ENCODE measurements around the gene BACH2.

DNA sequence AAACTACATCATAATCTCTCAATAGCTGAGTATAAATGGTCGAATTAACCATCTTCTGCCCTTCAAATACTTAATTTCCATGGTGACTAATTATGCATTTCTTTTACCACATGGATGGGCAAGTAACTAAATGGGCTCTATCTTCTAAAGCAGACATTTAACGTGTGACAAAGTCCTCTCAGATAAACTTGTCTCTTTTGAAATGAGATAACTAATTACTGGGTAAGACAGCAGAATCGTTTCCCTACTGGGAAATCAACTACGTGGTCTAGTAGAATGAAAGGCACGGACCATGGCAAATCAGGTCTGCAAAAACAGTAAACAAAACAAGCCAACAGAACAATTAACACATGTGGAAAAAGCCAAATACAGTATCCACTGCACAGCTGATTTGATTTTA, 137.7 kb downstream of the BACH2 start:
- TF ChIP-seq, protein P1, sequence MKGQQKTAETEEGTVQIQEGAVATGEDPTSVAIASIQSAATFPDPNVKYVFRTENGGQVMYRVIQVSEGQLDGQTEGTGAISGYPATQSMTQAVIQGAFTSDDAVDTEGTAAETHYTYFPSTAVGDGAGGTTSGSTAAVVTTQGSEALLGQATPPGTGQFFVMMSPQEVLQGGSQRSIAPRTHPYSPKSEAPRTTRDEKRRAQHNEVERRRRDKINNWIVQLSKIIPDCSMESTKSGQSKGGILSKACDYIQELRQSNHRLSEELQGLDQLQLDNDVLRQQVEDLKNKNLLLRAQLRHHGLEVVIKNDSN (IDR thresholded peaks at IDR 0.05; ENCODE audit: borderline replicate concordance, low read depth), result no peak
- TF ChIP-seq RAD21 (IDR thresholded peaks at IDR 0.05; ENCODE audit: low read length) (no peak), GABPA (IDR thresholded peaks at IDR 0.05; ENCODE audit: low read depth) (no peak), POLR2AphosphoS5 (IDR thresholded peaks at IDR 0.05; ENCODE audit: low read depth, low read length) (no peak), MEF2A (IDR thresholded peaks at IDR 0.05; ENCODE audit: borderline replicate concordance, low read depth) (no peak), TAF1 (IDR thresholded peaks at IDR 0.05; ENCODE audit: borderline replicate concordance, low read depth, low read length) (no peak), RFX5 (IDR thresholded peaks at IDR 0.05; ENCODE audit: low read length) (no peak), SIN3A (IDR thresholded peaks at IDR 0.05; ENCODE audit: borderline replicate concordance, low read depth, low read length) (no peak), SMC3 (IDR thresholded peaks at IDR 0.05; ENCODE audit: low read depth, low read length) (no peak)
- TF ChIP-seq, protein P2, sequence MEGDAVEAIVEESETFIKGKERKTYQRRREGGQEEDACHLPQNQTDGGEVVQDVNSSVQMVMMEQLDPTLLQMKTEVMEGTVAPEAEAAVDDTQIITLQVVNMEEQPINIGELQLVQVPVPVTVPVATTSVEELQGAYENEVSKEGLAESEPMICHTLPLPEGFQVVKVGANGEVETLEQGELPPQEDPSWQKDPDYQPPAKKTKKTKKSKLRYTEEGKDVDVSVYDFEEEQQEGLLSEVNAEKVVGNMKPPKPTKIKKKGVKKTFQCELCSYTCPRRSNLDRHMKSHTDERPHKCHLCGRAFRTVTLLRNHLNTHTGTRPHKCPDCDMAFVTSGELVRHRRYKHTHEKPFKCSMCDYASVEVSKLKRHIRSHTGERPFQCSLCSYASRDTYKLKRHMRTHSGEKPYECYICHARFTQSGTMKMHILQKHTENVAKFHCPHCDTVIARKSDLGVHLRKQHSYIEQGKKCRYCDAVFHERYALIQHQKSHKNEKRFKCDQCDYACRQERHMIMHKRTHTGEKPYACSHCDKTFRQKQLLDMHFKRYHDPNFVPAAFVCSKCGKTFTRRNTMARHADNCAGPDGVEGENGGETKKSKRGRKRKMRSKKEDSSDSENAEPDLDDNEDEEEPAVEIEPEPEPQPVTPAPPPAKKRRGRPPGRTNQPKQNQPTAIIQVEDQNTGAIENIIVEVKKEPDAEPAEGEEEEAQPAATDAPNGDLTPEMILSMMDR (IDR thresholded peaks at IDR 0.05), result no peak

Measured in SK-N-SH (cell line).